GM12892 (cell line): ENCODE results near the gene PIK3R5.
A peak's percentile ranks its signal among the peaks of the same experiment; 100 is the strongest.

Experiments used
- DNase-seq: peaks from one replicate; pipeline ENCODE4 v3.0.0; 2011; ENCODE audit not compliant: insufficient read length
- FAIRE-seq: peaks from 2 replicates; lab custom pipeline; 2011; peaks lifted over from hg19 to GRCh38; lab: Jason Lieb, UNC
- POLR2A ChIP-seq: IDR thresholded peaks from 2 replicates; pipeline ENCODE4 v1.6.1; 2011; ENCODE audit warnings: low read depth, low read length, control low read depth
- POLR2AphosphoS5 ChIP-seq: IDR thresholded peaks from 2 replicates; pipeline ENCODE4 v1.6.1; 2011; ENCODE audit warnings: low read depth, low read length, control low read depth
- TAF1 ChIP-seq: IDR thresholded peaks from 2 replicates; pipeline ENCODE4 v1.6.1; 2011; ENCODE audit warnings: low read depth, mild to moderate bottlenecking, control low read depth, low read length, borderline replicate concordance

Gene PIK3R5

DNA sequence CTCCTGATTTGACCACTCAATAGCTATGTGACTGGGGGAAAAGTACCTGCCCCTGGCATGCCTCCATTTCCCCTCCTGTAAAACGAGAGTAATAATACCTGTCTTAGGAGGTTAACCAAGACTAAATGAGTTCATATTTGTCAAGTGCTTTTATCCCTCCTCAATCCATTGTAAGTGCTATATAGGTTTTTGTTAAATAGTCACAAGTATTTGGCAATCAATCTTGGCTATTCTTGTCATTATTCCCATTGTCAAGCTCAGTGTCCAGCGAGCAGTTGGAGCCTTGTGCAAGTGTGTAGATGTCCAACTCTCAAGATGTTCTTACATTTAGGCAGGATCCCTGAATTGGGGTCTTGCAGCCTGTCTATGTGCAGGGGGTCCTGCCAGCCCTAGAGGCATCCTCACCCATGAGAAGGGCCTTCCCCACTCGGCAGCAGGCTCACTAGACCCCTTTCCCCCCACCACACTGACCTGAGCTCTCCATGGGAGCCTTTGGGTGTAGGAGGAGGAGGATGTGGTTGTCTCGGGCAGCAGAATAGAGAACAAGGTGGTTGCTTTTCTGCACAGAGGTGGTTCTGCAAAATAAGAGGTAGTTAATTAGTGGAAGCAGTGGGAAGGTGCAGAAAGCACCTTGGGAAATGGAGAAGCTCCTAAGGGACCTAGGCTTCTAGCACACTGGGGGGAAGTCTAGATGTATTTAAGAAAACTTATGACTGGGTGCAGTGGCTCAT, 116.0 kb downstream of the PIK3R5 start:
- TF ChIP-seq TAF1: no peak
- TF ChIP-seq POLR2A: no peak
- TF ChIP-seq POLR2AphosphoS5: no peak
- FAIRE-seq: no peak
- DNase-seq: no peak

DNA sequence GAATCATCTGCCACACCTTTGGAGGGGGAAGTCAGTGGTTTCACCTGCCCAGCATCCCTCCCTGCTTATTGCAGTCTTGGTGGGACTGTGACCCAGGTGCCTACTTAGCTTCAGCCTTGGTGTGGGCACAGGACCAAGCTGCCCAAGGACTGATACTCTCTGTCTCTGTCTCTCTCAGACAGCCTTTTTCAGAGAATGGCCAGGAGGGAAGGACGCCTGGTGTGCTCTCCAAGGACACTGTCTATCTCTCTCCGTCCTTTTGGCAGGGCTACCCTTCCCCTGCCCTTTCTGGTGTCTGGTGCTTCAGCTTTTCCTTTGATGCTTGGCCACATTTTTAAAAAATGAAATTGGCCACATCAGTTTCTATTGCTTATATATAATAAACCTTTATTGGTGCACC, 117.6 kb downstream of the PIK3R5 start:
- DNase-seq (no peak), FAIRE-seq (peak; percentile 17)
- TF ChIP-seq POLR2AphosphoS5 (no peak), POLR2A (no peak), TAF1 (no peak)

DNA sequence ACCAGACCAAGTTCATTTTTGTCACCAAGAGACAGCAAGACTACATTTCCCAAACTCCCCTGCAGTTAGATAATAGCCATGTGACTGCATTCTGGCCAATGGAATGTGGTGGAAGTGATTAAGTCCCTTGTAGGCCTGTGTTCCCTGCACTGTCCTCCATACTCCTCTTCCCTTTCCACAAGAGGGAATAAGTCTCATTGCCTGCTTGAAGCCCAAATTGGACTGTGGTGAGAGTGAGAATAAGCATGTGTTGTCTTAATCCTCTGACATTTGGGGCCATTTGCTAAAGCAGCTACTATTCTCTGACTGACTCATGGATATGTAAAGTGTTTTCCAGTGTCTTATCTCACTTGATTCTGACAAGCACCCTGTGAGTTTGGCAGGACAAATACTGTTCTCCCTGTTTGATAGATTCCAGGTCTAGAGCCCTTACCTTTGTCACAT, 118.7 kb downstream of the PIK3R5 start:
- no peak for DNase-seq
- peak; percentile 78 for FAIRE-seq
- TF ChIP-seq TAF1: no peak
- TF ChIP-seq POLR2AphosphoS5: peak; percentile 43; the same call in 1 of the 2 replicates
- no peak; the same call in 1 of the 2 replicates for TF ChIP-seq POLR2A

DNA sequence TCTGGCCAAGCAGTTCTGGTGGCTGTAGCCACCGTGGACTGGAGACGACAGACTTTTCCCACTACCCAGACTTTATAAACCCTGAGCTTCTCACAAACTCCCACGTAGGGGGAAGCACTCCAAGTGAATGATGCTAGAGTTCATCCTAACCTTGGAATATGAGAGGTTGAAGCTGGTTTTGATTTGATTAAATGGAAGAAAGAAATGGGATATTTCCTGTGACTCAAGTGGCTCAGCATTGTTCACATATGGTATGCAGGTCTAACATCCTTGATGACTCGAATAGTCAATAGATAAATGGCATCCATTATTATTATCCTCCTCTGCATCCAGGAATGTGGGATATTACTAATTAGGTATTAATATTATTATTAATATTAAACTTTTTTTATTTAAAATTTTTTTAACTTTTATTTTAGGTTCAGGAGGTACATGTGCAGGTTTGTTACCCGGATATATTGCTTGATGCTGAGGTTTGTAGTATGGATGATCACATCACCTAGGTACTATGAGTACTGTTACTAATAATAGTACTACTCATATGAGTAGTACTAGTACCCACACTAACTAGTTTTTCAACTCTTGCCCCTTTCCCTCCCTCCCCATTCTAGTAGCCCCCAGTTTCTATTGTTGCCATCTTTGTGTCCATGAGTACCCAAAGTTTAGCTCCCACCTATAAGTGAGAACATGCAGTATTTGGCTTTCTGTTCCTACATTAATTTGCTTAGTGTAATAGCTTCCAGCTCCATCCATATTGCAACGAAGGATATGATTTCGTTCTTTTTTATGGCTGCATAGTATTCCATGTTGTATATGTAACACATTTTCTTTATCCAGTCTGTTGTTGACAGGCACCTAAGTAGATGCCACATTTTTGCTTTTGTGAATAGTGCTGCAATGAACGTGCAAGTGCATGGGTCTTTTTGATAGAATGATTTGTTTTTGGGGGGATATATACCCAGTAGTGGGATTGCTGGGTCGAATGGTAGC, 121.0 kb downstream of the PIK3R5 start:
- TF ChIP-seq POLR2A: no peak
- no peak for TF ChIP-seq POLR2AphosphoS5
- no peak for TF ChIP-seq TAF1
- DNase-seq: no peak
- peak; percentile 77 for FAIRE-seq

DNA sequence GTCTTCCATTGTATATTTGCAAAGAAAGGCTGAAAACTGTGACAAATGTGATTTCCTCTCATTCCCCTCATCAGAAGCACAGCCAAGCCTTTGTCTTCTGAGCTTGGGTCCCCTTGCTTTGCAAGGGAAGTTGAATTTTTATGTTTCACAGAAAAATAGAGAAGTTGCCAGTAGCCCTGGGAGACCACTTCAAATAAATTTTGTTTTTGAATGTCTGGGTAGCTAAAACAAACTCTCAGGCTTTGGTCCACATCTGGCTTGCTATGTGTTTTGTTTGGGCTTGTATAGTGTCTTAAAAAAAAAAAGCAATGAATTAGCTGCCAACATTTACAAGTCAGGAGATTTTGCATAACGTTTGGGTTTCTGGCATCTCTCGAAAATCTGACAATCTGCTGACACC, 122.2 kb downstream of the PIK3R5 start:
- DNase-seq (no peak), FAIRE-seq (no peak)
- TF ChIP-seq POLR2A (no peak; the same call in 1 of the 2 replicates), TAF1 (no peak), POLR2AphosphoS5 (no peak)

DNA sequence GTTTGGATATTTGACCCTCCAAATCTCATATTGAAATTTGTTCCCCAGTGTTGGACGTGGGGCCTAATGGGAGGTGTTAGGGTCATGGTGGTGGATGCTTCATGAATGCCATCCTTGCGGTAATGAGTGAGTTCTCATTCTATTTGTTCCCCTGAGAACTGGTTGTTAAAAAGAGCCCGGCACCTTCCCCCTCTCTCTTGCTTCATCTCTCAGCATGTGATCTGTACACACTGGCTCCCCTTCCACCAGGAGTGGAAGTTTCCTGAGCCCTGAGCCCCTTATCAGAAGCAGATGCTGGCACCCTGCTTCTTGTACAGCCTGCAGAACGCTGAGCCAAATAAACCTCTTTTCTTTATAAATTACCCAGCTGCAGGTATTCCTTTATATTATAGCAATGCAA, 123.7 kb downstream of the PIK3R5 start:
- no peak for FAIRE-seq
- TF ChIP-seq POLR2AphosphoS5 (no peak), POLR2A (no peak), TAF1 (no peak)
- DNase-seq: no peak

DNA sequence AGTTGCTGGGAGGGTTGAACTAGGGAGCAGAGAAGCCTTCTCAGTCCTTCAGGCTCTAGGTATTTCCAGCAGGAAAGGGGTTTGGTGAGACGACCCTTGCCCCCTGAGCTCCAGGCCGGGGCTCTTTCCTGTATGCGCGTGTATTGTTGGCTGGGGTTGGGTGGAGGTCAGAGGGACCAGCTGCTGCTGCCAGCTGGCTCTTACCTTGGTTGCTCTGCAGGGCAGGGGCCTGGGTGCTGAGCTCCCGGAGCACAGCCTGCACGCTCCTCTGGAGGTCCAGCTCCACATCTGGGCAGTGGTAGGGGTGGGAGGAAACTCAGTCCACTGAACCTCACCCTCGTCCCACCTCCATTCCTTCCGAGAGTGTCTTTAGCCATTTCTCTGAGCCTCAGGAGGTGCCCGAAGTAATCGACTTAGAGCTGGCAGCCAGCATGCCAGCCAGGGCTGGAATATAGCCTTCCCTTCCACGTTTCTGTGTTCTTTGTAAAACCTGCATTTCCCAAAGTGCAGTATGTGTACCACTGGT, 126.0 kb downstream of the PIK3R5 start:
- DNase-seq (no peak), FAIRE-seq (no peak)
- TF ChIP-seq TAF1 (no peak), POLR2A (no peak), POLR2AphosphoS5 (no peak)

DNA sequence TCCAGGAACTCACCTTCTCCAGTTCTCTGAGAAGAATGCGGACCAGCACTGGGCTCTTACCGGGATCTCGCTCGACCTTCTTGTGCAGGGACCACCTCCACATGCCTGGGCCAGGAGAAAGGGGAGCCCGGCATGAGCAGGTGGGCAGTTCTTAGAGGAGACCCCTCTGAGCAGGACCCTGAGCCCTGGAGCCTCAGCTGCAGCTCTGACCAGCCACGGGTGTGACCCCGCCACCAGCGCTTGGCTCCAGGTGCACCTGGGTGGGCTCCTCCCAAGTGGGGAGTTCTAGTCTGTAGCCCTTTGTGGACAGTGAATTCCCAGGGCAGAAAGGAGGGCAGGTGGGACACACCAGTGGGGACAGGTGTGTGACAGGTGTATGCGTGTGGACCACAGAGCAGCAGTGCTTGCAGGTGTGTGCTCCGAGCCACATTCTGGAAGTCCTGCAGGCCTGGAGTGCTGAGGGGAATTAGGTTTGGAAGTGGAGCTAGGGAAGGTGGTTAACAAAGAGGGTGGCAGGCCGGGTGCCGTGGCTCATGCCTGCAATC, 126.9 kb downstream of the PIK3R5 start:
- DNase-seq: no peak
- no peak for TF ChIP-seq TAF1
- TF ChIP-seq POLR2A: peak; percentile 8; the same call in 1 of the 2 replicates
- FAIRE-seq: no peak

DNA sequence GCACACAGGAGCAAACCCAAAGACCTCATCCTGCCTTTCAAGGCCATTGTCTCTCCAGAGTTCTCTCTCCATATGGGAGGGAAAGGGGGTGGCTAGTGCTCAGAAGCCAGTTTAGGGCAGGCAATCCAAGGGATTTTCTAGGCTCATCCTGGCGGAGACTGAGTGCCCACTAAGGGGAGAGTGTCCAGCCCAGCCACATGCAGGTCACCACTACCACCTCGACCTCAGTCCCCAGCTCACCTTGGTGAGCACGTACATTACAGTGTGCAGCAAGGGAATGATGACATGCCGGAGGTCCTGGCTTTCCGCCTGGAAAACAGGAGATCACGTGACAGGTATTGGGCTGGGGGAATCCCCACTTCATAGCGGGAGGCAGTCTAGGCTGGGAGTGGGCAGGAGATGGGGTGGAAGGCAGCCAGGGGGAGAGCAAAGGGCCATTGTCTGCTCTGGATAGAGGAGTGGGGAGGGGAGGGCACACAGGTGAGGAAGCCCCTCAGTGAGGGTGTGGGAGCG, 127.9 kb downstream of the PIK3R5 start:
- DNase-seq (no peak), FAIRE-seq (peak; percentile 27)
- TF ChIP-seq TAF1: no peak
- TF ChIP-seq POLR2AphosphoS5: no peak; the same call in 1 of the 2 replicates
- no peak for TF ChIP-seq POLR2A

DNA sequence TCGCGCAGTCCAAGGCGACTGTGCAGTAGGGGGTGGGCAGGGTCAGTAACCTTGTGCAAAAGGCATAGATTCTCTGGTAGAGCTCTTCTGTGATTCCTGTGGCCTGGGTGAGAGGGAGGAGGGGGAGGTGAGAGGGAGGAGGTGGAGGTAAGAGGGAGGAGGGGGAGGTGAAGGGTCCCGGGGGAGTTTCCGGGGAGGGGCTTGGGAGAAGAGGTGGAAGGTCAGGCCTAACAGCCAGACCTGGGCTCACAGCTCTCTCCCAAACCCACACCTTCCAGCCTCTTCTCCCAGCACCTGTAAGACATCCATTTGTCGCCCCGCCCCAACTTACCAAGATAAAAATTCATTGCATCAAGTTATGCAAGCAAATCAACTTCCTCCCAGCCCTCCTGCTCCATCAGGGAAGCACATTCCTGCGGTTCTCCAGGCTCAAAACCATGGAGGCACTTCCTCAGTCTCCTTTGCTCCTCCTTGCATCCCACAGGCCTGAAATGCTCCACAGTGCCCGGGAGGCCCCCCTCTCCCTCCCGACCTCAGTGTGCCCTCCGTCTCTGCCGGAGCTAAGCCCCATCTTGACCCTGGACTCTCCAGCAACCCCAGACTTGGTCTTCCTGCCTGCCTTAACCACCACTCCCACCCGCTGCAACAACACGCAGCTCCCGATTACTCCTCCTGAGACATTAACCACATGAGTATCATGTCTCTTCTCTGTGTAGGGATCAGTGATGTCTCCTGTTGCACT, 128.5 kb downstream of the PIK3R5 start:
- TF ChIP-seq POLR2AphosphoS5 (no peak; the same call in 1 of the 2 replicates), POLR2A (peak; percentile 37; the same call in 1 of the 2 replicates)
- FAIRE-seq: no peak
- DNase-seq: no peak
